Stimulated activated CD4-positive, alpha-beta T cell treated with anti-CD3 and anti-CD28 coated beads, Interleukin-1b, Interleukin-23, amount 100 ng/mL, for 4 hours (primary cell): ENCODE measurements around the gene EGLN2.
"Not testable (repeated sequence)": the region's sequence is repeated elsewhere in the genome, so short reads cannot be mapped to it uniquely, and the experiment has no call there.

Source experiments
- DNase-seq, 2 donors: peaks; one replicate each; pipeline ENCODE4 v3.0.0-alpha.2; 2020; ENCODE audit warnings: low read depth in 2 of 2

EGLN2 gene

DNA sequence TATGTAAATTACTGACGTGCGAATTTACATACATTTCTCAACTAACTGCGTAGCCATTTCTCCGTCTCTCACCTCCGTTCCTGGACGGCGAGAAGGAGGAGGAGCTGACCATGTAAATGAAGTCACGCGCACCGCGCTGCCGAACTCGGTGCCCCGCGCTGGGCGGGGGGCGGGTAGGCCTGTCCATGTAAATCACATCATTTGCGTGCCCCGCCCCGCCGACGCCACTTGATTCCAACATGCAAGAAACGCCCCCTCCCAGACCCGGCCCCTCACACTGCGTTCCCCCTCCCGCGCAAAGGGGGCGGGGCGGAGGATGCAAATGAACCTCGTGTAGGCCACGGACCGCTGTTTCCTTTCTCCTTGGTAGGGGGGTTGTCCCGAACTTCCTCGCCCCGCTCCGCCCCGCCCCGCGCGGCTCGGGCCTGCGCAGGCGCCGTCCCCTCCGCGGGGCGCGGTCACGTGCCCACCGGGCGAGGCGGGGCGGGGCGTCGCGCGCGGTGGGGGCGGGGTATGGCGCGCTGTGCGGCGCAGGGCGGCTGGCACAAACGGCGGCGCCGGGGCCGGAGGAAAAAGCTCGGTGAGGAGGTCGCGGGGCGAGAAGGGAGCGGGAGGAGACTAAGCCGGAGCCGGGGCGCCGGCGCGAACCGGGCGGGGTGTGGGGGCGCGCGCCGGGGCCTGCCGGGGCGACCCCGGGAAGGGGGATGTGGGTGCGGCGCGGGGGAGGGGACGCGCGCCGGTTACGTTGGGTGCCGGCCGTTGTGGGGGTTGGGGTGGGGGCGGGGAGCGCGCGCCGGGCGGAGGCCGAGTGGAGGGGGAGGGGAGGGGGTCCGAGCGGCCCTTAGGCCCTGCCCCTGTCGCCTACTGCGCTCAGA is at the start of gene EGLN2:
Gene EGLN2, plus strand, starts transcription at position 509 of the 875 bp plus-strand sequence. CDS start 1,382 bp downstream, outside the sequence.
- DNase-seq = peak; percentile 100

DNA sequence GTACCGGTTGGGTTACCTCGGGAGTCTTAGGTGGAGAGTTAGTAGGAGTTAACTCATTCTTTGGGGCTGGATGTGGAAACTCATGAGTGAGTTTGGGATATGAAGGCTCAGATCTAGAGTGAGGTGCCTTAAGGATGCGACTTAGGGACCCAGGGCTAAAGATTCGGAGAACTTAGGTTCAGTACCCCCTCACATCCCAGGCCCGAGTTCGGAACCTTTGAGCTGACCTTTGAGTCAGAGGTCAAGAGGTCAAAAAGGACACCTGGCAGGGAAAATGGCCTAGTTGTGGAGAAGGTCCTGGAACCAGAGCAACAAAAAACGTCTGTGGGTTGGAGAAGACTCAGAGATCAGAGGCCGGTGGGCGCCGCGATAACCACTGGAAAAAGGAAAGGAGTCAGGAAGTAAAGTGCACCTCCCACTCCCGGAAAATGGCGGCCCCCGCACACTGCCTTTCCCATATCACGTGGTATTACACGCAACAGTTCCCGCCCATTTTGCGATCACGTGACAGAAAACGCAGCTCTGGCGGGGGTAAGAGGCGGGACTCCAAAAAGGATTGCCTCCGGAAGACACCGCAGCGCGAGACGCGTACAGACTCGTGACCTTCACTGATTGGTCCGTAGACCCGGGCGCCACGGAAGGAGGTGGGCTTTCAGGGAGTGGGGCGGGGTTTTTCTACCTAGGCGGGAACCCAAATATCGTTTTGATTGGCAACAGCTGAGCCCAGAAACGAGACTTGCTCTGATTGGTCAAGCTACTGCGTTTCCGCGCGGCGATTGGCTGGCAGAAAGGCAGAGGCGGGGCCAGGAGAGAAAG is 48.7 kb upstream of the EGLN2 start, which contains the start of gene ACTMAP:
Gene ACTMAP, minus strand, starts transcription at position 420 of the 816 bp plus-strand sequence. CDS start 674 bp downstream, outside the sequence.
- peak; percentile 95 to 99 for DNase-seq

DNA sequence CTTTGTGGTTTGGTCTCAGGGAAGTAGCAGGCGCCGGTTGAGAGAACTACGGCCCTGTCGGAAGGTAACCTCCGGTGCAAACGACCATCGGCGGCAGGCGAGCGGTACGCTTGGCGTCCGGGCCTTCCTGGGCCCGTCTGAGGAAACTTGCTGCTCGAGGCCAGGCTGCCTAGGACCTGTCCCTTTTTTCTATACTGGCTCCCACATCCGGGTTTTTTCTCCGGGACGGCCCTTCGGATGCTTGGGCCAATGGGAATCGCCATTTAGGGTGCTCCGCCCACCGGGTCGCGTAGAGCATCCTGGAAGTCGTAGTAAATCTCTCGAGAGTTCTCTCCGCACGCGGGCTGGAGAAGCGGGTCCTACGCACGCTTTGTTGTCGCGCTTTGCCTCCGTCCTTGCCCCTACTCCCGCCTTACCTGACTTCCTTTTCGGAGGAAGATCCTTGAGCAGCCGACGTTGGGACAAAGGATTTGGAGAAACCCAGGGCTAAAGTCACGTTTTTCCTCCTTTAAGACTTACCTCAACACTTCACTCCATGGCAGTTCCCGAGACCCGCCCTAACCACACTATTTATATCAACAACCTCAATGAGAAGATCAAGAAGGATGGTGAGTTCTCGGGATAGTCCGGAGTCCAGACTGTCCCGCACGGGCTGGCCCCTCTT is 48.0 kb upstream of the EGLN2 start, which contains the start of gene SNRPA:
Gene SNRPA, plus strand, starts transcription at position 330 of the 664 bp plus-strand sequence. Its CDS starts 206 bp downstream, at position 536.
- DNase-seq = peak; percentile 88 to 90

DNA sequence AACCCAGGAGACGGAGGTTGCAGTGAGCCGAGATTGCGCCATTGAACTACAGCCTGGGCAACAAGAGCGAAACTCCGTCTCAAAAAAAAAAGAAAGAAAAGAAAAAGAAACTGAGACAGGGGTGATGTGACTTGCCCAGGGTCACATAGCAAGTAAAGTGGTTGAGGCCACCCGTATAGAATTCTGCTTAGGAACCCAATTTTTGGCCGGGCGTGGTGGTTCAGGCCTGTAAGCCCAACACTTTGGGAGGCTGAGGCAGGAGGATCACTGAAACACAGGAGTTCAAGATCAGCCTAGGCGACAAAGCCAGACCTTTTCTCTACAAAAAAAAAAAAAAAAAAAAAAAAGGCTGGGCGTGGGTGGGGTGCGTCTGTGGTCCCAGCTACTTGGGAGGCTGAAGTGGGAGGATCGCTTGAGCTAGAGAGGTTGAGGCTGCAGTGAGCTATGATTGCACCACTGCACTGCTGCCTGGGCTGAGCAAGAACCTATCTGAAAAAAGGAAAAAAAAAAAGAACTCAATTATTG is 46.7 kb upstream of the EGLN2 start:
- no peak for DNase-seq

DNA sequence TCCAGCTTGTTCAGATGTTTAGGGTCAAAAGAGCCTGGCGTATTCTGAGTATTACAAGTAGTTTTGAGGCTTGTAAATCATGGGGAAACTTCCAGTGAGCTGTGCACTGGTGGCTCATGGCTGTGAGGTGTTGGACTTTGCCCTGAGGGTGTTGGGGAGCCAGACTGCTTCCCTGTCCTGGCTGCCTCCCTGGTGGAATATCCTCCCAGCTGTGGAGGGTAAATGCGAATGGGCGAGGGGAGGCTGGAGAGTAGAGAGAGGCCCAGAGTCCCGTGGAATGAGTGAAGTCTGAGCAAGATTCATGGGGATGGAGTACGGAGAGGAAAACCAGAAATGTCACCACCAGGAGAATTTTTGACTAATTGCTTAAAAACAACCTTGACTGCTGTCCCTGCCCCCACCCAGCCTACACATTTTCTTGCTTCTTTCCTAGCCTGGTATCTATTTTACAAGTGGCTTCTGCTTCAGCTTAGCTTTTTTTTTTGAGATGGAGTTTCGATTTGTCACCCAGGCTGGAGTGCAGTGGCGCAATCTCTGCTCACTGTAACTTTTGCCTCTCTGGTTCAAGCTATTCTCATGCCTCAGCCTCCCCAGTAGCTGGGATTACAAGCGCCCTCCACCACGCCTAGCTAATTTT is 44.3 kb upstream of the EGLN2 start:
- DNase-seq = peak in 1 of 2 donors; percentile 57

DNA sequence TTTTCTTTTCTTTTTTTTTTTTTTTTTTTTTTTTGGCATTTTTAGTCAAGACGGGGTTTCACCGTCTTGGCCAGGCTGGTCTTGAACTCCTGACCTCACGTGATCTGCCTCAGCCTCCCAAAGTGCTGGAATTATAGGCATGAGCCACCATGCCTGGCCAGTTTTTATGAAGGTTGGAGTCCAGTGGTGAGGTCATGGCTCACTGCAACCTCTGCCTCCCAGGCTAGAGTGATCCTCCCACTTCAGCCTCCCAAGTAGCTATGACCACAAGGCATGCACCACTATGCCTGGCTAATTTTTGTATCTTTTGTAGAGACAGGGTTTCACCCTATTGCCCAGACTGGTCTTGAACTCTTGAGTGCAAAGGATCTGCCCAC is 43.8 kb upstream of the EGLN2 start:
- no peak for DNase-seq

DNA sequence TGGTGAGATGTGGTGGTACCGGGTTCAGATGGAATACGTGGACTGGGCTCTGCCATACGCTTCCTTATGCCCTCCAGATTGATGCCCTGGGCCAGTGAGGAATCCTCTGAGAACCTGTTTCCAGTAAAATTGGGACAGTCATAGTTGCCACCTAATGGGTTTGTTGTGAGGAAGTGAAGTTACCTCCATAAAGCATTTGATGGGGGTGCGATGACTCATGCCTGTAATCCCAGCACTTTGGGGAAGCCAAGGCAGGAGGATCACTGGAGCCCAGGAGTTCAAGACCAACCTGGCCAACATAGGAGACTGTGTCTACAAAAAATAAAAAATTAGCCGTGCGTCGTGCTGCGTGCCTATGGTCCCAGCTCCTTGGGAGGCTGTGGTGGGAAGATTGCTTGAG is 43.2 kb upstream of the EGLN2 start:
- DNase-seq = no peak

DNA sequence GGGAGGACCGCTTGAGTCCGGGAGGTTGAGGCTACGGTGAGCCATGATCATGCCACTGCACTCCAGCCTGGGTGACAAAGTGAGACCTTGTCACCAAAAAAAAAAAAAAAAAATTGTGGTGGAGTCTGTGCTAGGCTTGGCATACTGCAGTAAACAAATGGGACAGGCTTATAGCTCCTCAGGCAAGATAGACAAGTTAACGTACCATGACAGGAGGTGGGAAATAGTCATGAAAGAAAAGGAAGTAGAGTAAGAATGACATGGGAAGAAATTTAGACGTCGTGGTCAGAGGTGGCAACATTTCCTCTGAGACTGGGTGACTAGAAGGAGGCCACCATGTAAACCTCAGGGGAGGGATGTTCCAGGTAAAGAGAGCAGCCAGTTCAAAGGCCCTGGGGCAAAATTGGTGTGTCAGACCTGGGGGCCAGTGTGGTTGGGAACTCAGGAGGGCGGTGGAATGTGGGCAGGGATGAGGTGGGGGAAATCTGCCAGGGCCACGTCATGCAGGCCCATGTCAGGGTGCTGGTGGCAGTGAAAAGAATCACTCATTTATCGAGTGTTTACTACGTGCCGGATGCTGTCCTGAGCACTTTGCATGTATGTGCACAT is 42.4 kb upstream of the EGLN2 start:
- no peak for DNase-seq

DNA sequence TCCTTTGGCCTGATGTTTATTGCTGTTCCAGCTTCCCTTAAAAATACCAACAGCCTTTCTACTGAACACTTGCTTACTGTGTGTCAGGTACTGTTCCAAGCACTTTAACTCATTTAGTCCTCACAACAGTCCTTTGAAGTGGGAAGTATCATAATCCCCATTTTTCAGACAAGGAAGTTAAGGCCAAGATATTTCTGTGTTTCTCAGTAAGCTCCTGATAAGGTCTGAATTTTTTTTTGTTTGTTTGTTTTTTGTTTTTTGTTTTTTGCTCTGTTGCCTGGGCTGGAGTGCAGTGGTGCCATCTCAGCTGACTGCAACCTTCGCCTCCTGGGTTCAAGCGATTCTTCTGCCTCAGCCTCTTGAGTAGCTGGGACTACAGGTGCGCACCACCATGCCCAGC is 40.5 kb upstream of the EGLN2 start:
- DNase-seq = no peak

DNA sequence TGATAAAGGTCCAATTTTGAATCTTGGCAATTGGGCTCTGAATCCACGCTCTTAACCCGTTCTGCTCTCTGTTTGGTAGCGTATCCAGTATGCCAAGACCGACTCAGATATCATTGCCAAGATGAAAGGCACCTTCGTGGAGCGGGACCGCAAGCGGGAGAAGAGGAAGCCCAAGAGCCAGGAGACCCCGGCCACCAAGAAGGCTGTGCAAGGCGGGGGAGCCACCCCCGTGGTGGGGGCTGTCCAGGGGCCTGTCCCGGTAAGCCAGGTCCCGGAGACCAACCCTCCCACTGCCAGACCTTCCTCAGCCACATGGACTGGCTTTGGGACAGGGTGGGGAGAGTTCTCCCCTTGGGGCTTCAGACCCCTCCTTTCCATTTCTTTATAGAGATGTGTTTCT is 39.6 kb upstream of the EGLN2 start:
- DNase-seq = no peak

DNA sequence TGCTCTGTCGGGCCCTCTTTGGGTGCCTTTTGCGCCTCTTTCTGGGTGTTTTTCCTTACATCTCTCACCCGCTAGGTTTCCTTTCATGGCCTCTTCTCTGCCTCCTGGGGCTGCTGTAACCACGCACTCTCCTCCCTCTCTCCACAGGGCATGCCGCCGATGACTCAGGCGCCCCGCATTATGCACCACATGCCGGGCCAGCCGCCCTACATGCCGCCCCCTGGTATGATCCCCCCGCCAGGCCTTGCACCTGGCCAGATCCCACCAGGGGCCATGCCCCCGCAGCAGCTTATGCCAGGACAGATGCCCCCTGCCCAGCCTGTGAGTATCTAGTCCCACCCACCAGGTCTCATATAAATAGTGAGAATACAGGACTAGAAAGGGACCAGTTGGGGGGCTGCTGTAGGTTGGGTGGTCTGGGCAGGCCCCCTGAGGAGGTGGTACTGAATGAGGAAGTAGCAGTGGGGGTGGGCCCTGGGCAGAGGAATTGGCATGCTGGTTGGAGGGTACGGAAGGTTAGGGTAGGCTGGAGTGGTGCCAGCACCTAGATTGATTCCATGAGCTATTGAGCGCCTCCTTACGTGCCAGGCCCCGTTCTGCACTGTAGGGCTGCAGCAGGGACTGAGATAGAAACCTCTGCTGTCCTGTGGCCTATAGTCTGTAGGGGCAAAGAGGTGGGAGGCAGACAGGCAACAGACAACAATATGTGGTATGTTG is 36.1 kb upstream of the EGLN2 start:
- no peak for DNase-seq

DNA sequence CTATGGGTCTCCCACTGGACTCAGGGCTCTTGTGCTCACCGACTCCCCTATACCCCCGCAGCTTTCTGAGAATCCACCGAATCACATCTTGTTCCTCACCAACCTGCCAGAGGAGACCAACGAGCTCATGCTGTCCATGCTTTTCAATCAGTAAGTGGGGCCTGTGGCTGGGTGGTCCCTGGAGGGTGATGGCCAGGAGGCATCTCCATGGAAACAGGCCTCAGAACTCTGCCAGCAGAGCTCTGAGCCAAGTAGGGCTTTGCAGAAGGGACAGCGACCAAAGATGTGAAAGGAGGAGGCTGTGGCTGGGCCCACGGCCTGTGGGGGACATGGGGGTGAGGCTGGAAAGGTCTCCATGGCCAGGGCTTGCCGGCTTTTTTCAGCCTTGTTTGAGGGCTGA is 35.5 kb upstream of the EGLN2 start:
- DNase-seq = no peak

DNA sequence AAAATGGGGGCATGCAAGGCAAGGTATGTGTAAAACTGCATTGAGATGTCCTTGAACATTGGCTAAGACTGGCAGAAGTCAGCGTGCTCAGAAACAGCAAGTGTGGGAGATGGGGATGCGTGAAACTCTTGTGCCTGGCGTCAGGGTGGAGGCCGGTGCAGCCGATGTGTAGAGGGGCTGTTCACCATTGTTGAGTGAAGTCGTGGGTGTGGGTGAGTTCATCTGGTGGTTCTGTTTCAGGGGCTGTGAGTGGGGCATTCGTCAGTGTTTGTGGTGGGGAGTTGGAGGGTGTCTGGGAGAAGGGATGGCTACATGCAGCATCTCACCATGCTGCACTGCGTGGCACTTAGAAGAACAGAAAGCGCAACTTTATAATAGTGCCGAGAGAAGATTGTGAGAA is 35.0 kb upstream of the EGLN2 start:
- DNase-seq = no peak

DNA sequence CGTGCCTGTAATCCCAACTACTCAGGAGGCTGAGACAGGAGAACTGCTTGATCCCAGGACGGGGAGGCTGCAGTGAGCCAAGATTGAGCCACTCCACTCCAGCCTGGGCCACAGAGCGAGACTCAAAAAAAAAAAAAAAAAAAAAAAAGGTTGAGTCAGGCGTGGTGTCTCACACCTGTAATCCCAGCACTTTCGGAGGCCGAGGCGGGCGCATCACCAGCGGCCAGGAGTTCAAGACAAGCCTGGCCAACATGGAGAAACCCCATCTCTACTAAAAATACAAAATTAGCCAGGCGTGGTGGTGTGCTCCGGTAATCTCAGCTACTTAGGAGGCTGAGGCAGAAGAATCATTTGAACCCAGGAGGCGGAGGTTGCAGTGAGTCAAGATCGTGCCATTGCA is 32.6 kb upstream of the EGLN2 start:
- DNase-seq = not testable (repeated sequence)

DNA sequence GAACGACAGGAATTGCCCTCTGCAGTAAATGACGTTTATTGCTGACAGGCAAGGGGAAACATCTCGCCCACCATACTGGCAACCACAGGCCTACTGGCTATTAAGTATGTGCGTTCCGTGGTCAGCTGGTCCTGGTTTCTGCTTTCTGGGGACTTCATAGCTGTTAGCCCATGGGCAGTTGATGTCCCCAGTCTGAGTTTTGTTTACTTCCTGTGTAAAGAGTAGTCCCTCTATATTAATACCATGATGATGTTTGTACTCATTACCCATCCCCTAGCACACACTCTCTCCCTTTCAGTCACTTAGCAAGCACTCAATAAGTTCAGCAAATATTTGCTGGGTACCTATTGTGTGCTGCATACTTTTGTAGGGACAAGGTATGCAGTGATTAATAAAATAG is 30.1 kb upstream of the EGLN2 start:
- no peak for DNase-seq

DNA sequence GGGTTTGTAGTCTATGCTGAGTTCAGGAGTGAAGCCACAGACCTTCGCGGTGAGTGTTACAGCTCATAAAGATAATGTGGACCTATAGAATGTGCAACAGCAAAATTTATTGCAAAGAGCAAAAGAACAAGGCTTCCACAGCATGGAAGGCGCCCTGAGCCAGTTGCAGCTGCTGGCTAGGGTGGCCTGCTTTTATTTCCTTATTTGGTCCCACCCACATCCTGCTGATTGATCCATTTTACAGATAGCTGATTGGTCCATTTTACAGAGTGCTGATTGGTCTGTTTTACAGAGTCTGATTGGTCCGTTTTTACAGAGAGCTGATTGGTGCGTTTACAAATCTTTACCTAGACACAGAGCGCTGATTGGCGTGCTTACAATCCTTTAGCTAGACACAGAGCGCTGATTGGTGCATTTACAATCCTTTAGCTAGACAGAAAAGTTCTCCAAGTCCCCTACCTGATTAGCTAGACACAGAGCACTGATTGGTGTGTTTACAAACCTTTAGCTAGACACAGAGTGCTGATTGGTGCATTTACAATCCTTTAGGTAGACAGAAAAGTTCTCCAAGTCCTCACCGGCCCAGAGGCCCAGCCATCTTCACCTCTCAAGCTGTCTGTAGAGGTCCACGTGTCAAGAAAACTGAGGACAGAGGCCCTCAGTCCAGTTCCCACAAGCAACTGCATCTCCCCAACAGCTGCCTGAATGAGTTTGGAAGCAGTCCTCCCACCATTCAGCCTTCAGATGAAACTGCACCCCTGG is 27.7 kb upstream of the EGLN2 start:
- DNase-seq = not testable (repeated sequence)

DNA sequence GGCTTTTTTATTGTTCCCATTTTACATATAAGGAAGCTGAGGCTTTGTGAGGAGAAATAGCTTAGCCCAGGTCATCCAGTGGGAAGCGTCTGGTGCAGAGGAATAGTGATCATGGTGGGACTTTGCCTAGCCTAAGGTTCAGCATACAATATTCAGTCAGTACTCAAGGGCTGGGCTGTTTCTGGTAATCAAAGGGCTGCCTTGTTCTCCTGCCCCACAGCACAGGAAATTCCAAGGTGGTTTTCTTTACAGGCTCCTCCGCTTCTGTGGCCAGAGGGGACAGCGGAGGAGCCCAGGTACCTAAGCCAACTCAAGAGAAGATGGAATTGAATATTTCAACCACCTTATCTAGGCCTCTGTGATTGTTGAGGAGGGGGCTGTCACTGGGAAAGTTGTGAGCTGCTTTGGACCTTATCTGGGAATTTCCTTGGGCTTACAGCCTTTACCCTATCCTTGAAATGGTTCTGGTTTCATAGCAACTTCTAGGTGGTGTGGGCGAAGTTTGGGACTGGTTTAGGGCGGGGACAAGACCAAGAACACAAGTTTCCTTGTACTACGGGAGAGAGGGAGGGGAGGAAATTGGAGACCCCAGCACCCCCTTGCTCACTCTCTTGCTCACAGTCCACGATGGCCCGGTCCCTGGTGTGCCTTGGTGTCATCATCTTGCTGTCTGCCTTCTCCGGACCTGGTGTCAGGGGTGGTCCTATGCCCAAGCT is 23.9 kb upstream of the EGLN2 start, which contains the start of gene MIA:
Gene MIA, plus strand, starts transcription at position 606 of the 716 bp plus-strand sequence. Its CDS starts 22 bp downstream, at position 628.
- DNase-seq = no peak

DNA sequence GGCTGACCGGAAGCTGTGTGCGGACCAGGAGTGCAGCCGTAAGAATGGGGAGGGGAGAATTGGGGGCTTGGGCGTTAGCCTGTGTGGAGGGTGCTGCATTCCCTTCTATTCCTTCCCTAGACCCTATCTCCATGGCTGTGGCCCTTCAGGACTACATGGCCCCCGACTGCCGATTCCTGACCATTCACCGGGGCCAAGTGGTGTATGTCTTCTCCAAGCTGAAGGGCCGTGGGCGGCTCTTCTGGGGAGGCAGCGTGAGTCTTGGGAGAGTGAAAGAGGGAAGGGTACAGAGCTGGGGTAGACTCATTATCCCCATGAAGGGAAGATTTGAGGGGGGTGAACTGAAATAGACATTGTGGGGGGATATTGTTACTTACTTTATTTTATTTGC is 23.4 kb upstream of the EGLN2 start:
- DNase-seq = no peak

DNA sequence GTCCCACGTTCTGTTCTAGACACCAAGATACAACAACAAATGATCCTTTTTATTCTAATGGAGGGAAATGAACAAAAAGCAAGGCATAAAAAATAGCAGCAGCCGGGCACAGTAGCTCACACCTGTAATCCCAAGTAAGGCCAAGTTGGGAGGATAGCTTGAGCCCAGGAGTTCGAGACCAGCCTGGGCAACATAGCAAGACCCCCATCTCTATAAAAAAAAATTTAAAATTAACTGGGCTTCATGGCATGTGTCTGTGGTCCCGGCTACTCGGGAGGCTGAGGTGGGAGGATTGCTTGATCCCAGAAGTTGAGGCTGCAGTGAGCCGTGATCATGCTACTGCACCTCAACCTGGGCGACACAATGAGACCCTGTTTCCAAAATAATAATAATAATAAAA is 22.6 kb upstream of the EGLN2 start:
- no peak for DNase-seq
